Measurements from ENCODE around the gene ATP6V0E2.
A peak's percentile ranks its signal among the peaks of the same experiment; 100 is the strongest.

Gene ATP6V0E2

DNA sequence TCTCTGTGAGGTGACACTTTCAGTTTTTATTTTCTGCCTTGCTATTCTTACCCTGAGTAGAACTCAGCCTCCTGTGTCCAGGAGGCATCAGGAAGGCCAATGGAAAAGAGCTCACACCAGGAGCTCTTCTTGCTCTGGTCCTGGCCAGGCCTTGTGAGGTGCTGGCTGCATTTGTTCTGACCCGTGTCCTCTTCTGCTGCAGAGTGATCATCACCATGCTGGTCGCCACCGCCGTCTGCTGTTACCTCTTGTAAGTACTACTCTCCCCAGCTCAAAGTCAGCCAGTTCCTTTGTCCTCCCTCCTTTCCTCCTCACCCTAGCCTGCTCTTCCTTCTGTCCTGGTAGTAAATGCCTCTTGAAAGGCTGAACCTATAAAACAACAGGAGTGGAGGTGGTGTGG lies 1.6 kb downstream of the ATP6V0E2 start:
- Mint-ChIP-seq H3K9me3 (no peaks in the 10 kb centered on the region), H3K36me3 (ENCODE audit: low read depth) (peaks cover 20% of the 10 kb centered on the region), H3K4me1 (ENCODE audit: low read depth) (peaks cover 55% of the 10 kb centered on the region), H3K4me3 (peak overlapping the region; percentile 90), H3K27me3 (no peaks in the 10 kb centered on the region), H3K27ac (no peak overlapping the region)

DNA sequence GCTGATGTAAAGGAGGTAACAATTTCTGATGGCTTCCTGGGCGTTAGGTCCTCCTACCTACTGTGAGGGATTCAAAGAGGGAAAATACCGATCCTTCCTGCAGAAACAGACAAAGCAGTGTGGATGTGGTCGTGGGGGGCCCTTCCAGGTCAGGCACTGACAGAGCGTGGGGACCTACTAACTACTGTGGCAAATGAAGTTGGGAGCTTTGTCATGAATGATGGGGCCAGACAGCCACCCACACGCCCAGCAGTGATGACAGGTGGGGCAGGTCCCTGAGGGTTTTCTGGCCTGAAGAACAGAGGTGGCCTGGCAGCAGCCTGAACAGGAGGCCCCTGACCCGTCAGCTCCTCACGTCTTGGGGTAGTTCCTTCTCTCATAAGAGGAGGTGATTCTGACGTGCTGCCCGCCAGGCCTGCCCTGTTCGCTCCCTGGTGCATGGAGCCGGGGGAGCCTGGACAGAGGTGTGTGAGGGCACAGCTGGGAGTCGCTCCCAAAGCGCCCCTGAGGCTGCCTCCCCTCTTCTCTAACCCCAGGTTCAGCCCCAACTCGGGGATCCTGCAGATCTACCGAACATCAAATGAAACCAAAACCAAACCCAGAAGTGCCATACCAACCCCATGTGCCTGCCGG lies 4.2 kb downstream of the ATP6V0E2 start:
- Mint-ChIP-seq H3K9me3 (no peaks in the 10 kb centered on the region), H3K4me1 (ENCODE audit: low read depth) (peaks cover 29% of the 10 kb centered on the region), H3K27ac (no peak overlapping the region), H3K4me3 (no peak overlapping the region), H3K27me3 (no peaks in the 10 kb centered on the region), H3K36me3 (ENCODE audit: low read depth) (peaks cover 16% of the 10 kb centered on the region)

DNA sequence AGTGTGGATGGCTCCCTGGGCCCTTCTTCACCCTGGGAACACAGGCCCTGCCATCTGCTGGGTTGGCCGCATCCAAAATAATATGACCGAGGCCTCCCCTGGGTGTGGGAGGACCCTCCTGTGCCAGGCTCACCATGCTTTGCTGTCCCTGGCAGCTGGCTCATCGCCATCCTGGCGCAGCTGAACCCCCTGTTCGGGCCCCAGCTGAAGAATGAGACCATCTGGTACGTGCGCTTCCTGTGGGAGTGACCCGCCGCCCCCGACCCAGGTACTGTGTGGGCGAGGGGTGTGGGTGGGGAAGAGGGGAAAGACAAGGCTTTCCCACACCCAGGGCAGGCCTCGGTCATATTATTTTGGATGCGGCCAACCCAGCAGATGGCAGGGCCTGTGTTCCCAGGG lies 4.8 kb downstream of the ATP6V0E2 start:
- no peaks in the 10 kb centered on the region for H3K27me3 Mint-ChIP-seq
- no peak overlapping the region for H3K4me3 Mint-ChIP-seq
- no peaks in the 10 kb centered on the region for H3K9me3 Mint-ChIP-seq
- no peak overlapping the region for H3K27ac Mint-ChIP-seq
- H3K4me1 Mint-ChIP-seq (ENCODE audit: low read depth) = peaks cover 32% of the 10 kb centered on the region
- peaks cover 16% of the 10 kb centered on the region for H3K36me3 Mint-ChIP-seq (ENCODE audit: low read depth)

DNA sequence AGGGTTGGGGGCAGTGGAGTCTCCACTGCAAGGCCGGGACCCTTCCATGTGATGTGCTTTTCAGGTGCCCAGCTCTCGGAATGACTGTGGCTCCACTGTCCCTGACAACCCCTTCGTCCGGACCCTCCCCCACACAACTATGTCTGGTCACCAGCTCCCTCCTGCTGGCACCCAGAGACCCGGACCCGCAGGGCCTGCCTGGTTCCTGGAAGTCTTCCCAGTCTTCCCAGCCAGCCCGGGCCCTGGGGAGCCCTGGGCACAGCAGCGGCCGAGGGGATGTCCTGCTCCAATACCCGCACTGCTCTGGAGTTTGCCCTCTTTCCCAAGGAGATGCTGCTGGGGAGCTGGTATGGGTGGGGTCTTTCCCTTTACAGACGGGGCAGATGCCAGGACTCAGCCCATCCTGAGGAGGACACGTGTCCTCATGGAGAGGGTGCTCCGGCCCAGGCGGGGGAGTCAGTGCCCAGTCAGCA lies 5.5 kb downstream of the ATP6V0E2 start:
- no peak overlapping the region for H3K4me3 Mint-ChIP-seq
- no peak overlapping the region for H3K27ac Mint-ChIP-seq
- H3K36me3 Mint-ChIP-seq (ENCODE audit: low read depth) = peaks cover 16% of the 10 kb centered on the region
- peaks cover 30% of the 10 kb centered on the region for H3K4me1 Mint-ChIP-seq (ENCODE audit: low read depth)
- no peaks in the 10 kb centered on the region for H3K9me3 Mint-ChIP-seq
- no peaks in the 10 kb centered on the region for H3K27me3 Mint-ChIP-seq

DNA sequence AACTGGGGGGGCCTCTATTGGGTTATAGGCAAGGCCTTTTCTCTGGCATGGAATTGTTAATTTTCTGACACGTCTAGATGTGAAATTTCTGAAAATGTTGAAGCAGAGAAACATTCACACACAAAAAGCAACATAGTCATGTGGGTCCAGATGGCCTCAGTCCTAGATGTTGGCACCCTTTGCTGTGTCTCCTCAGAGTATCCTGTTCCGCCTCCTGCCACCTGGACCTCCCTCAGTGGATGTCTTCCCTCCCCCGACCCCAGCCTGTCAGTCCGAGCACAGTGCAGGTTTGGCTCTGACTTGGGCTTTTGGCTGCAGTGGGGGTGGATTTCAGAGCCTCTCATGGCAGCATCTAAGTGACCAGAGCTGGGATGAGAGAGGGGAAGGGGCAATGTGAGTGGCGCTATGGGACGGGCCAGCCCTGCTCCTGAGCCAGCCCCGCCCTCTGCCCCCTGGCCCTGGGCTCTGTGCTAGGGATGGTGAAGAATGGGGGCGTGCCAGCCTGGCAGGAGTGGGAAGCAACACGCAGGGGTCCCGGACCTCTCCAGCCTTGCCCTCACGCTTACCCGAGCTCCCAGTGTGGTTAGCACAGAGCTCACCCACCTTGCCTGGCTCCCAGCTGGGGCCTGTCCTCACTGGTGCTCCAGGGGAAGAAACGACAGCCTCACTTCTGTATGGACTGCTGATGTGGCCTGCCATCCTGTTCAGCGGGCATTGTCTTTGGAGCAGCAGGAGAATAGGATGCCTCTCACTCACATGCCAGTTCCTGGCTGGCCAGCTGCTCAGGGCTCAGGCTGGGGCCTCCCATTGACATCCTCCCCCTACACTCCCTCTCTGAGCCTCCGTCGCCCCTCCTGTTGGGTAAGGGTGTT lies 6.2 kb downstream of the ATP6V0E2 start:
- Mint-ChIP-seq H3K4me3 (no peak overlapping the region), H3K36me3 (ENCODE audit: low read depth) (peaks cover 16% of the 10 kb centered on the region), H3K27me3 (no peaks in the 10 kb centered on the region), H3K4me1 (ENCODE audit: low read depth) (peaks cover 23% of the 10 kb centered on the region), H3K27ac (no peak overlapping the region), H3K9me3 (no peaks in the 10 kb centered on the region)

DNA sequence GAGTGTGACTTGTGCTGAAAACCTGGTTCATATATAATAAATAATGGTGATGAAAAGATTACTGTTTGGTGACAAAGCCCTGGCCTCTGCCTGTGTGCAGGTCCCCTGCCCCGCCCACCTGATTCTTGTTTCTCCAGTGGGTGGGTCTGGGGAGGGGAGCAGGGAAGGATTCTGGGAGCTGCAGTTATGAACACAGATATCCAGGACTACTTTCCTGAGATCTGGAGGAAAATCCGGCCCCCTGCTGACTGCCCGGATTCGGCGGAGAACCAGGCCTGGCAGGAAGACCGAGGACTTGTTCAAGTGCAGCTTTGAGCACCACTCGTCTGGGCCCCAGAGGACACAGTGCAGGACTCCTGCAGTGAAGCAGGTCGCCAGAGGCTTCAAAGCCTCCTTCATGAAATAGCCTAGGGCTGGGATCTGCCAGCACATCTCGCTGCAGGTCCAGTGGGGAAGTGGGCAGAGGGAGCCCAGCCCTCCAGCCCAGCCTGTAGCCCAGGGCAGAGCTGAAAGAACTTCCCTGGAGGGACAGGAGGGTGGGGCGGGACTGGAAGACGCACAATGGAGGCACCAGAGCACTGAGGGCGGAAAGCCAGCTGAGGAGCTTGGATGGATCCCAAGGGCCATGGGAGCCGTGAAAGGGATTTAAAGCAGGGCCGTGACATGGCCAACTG lies 7.0 kb downstream of the ATP6V0E2 start:
- no peaks in the 10 kb centered on the region for H3K27me3 Mint-ChIP-seq
- H3K4me3 Mint-ChIP-seq = no peak overlapping the region
- no peaks in the 10 kb centered on the region for H3K9me3 Mint-ChIP-seq
- H3K27ac Mint-ChIP-seq = no peak overlapping the region
- peaks cover 15% of the 10 kb centered on the region for H3K4me1 Mint-ChIP-seq (ENCODE audit: low read depth)
- H3K36me3 Mint-ChIP-seq (ENCODE audit: low read depth) = peaks cover 16% of the 10 kb centered on the region

DNA sequence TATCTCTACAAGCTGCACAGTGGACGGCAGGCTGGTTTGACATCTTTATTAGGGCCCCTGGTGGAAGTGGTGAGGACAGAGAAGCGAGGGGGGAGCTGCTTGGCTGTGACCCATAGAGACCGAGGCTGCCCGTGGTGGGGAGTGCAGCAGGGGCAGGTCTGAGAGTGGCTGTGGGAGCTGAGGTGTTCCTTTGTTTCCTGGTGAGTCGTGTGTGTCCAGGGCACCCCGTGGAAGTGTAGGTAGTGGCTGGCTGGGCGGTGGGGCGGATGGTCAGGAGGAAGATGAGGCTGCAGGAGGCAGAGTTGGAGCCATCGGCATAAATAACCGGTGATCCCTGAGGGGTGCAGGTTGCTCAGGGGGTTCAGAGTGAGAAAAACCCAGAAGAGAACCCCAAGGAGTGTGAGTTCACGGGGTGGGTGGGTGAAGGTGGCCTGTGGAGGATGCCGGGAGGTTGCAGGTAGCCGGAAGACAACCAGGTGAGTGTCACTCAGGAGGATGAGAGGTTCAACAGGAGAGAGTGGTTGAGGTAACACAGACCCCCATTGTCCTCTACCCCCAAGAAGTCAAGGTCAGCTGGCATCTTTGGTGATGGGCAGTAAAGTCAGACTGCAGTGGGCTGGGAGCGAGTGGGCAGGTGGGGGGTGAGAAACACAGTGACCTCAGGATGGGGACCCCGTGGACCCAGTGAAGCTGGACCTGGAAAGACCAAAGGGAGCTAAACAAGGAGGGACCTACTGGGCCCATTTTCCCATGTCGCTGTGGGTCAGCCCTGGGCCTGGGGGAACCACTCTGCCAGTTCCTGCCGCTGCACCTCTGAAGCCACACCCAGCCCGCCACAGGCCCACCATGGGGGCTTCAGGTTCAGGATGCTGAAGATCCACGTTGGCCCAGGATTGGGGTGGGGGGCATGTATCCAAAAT lies 7.8 kb downstream of the ATP6V0E2 start:
- Mint-ChIP-seq H3K27ac (no peak overlapping the region), H3K36me3 (ENCODE audit: low read depth) (peaks cover 14% of the 10 kb centered on the region), H3K4me3 (no peak overlapping the region)

DNA sequence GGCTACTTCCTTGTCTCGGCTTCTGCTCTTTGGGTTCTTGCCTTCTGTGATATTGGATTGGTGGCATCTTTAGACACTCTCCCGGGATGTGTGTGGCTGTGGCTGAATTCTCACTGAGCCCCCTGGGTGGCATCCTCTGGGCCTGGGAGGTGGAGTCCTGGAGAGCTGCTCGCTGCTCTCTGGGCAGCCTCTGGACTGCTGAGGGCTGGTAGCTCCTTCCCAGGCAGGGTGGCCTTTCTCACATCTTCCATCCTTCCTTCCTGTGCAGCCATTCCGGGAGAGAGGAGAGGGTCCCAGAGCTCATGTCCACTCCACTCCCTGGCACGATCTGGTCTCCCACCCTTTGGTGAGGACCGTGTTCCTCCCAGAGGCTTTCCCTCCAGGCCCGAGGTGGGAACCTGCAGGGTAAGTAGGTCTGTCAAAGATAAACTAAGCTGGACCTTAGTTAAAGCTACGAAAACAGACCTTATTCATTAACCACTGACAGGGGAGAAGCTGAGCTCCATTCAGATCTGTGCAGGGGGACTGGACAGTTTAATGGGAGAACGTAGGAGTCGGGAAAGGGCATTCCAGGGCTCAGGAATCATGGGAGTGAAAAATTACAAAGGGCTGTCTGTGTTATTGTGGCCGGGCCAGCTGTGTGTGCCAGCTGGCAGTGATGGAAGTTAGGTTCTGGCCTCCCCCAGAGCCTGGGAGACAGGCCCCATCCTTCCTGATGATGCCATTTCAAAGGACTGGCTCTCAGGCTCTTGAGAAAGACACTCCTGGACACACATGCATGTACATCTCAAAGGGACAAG lies 8.7 kb downstream of the ATP6V0E2 start:
- H3K27ac Mint-ChIP-seq = no peak overlapping the region
- H3K27me3 Mint-ChIP-seq = no peaks in the 10 kb centered on the region
- H3K36me3 Mint-ChIP-seq (ENCODE audit: low read depth) = peaks cover 10% of the 10 kb centered on the region
- H3K9me3 Mint-ChIP-seq = no peaks in the 10 kb centered on the region
- no peak overlapping the region for H3K4me3 Mint-ChIP-seq
- peaks cover 14% of the 10 kb centered on the region for H3K4me1 Mint-ChIP-seq (ENCODE audit: low read depth)

More for the DNA sequence above, 7.8 kb downstream of the ATP6V0E2 start:
- peaks cover 14% of the 10 kb centered on the region for H3K4me1 Mint-ChIP-seq (ENCODE audit: low read depth)
- no peaks in the 10 kb centered on the region for H3K27me3 Mint-ChIP-seq
- no peaks in the 10 kb centered on the region for H3K9me3 Mint-ChIP-seq

DNA sequence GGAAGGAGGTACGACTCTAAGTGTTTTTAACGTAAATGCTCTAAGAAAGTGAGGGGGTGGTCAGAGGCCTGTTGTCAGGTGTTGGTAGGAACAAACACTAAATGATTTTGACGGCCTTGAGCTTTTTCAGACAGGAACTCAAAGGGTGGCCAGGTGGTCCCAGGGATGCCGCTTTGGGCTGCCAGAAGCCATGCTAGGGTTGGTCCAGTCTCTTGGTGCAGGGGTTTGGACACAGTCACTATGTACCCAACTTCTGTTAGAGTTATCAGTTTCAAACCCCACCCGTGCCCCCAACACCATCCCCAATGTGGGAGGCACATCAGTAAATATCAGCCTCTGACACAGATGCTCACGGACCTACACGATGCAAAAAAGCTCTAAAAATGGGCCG lies 9.3 kb downstream of the ATP6V0E2 start:
- no peak overlapping the region for H3K4me3 Mint-ChIP-seq
- H3K27me3 Mint-ChIP-seq = no peaks in the 10 kb centered on the region
- peaks cover 8% of the 10 kb centered on the region for H3K4me1 Mint-ChIP-seq (ENCODE audit: low read depth)
- H3K27ac Mint-ChIP-seq = peak overlapping the region; percentile 37
- H3K9me3 Mint-ChIP-seq = no peaks in the 10 kb centered on the region
- H3K36me3 Mint-ChIP-seq (ENCODE audit: low read depth) = peaks cover 4% of the 10 kb centered on the region

DNA sequence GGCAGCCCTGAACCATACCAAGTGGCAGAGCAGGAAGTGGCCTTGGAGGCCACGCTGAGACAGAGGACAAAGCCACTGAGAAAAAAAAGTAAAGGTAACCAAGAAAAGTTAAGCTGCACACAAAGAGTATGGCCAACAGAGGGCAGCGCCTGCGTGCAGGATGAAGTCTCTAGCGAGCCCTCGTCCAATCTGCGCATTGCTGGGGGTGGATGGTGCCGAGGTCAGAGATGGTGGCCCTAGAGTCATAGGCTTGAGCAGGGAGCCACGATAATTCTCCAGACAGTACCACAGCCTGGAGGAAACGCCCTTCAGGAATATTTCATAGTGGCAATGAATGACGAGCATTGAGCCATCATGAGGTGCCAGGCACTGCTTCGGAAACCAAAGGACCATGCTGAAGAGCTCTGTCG lies 9.7 kb downstream of the ATP6V0E2 start:
- Mint-ChIP-seq H3K27ac (peak overlapping the region; percentile 37), H3K4me3 (no peak overlapping the region), H3K36me3 (ENCODE audit: low read depth) (no peaks in the 10 kb centered on the region)

DNA sequence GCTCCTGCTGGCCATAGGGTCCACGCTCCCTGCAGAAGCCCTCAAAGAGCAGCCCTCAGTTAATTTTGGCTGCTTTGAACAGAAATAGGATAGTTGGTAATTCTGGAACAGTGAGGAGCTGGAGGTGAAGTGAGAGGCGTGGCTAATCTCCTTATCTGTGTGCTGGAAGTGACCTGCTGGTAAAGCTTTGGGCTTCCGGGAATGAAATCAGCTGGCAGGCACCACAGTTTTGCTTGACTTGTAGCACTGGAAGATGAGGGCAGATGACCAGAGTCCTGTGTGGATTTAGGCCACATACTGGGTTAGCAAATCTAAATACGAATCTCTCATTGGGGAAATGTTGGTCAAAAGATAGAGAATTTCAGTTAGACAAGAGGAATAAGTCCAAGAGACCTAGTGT lies 10.2 kb downstream of the ATP6V0E2 start:
- H3K27me3 Mint-ChIP-seq = no peaks in the 10 kb centered on the region
- no peaks in the 10 kb centered on the region for H3K9me3 Mint-ChIP-seq
- H3K4me1 Mint-ChIP-seq (ENCODE audit: low read depth) = peaks cover 4% of the 10 kb centered on the region
- H3K4me3 Mint-ChIP-seq = no peak overlapping the region
- H3K36me3 Mint-ChIP-seq (ENCODE audit: low read depth) = no peaks in the 10 kb centered on the region
- H3K27ac Mint-ChIP-seq = no peak overlapping the region

More for the DNA sequence above, 9.7 kb downstream of the ATP6V0E2 start:
- peaks cover 4% of the 10 kb centered on the region for H3K4me1 Mint-ChIP-seq (ENCODE audit: low read depth)
- no peaks in the 10 kb centered on the region for H3K9me3 Mint-ChIP-seq
- no peaks in the 10 kb centered on the region for H3K27me3 Mint-ChIP-seq

DNA sequence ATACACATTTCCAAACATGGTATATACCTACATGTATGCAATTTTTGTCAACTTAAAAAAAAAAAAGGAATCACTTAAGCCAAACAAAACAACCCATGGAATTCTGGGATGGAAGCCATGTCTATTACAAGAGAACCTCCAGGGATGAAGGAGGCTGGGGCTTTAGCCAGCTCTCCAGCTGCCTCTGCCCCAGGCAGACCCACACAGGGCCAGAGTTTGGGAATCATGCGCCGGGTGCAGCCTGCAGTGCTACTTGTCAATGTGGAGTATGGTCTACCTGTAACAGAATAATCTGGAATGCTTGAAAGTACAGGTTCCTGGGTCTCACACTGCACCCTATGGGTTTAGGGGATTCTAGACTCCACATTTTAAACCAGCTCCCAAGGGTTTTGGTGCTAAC lies 10.8 kb downstream of the ATP6V0E2 start:
- Mint-ChIP-seq H3K27me3 (no peaks in the 10 kb centered on the region), H3K4me3 (no peak overlapping the region), H3K4me1 (ENCODE audit: low read depth) (peaks cover 4% of the 10 kb centered on the region), H3K27ac (no peak overlapping the region), H3K36me3 (ENCODE audit: low read depth) (no peaks in the 10 kb centered on the region), H3K9me3 (no peaks in the 10 kb centered on the region)

DNA sequence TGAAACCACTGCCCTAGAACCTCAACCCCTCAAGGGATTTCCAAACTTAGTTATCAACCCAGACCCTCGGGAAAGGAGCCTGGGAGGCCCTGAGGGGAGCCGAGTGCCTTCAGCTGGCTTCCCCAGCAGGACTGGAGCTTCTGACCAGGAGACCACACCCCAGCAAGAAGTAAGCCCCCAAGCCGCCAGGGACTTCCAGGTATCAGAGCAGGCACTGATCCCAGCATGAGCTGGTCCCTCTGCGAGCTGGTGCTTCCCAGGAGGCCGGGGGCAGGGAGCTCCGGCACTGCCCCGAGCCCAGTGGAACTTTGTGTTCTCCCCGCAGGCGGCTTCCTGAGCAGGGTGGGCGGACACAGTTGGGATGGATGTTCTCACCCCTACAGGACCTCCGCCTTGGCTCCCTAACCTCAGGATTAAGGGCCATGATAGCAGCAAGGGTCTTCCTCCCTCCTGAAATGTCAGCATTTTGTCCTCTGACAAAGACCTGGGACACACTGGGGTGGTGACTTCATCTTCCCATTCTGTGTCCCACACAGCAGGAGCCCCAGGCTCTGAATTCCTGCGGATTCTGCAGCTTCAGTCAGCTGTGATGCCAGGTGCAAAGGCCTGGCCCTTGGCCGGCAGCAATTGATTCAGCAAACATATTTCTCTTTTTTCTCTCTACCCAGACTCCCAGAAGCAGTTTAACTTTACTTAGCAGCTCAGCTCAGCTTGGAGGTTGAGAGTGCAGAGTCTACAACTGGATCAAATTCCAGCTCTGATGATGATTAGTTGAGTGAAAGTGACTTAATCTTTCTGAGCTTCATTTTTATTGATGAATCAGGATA lies 11.6 kb downstream of the ATP6V0E2 start:
- H3K27me3 Mint-ChIP-seq = no peaks in the 10 kb centered on the region
- H3K27ac Mint-ChIP-seq = no peak overlapping the region
- no peaks in the 10 kb centered on the region for H3K9me3 Mint-ChIP-seq
- no peaks in the 10 kb centered on the region for H3K36me3 Mint-ChIP-seq (ENCODE audit: low read depth)
- H3K4me1 Mint-ChIP-seq (ENCODE audit: low read depth) = peaks cover 4% of the 10 kb centered on the region
- no peak overlapping the region for H3K4me3 Mint-ChIP-seq

Data from stimulated activated naive CD8-positive, alpha-beta T cell treated with anti-CD3 and anti-CD28 coated beads, Interleukin-15, Interleukin-2, amounts not matched to agents 100 ng/mL and 50 ng/mL, for 24 hours (primary cell).